Endothelial cell of umbilical vein (primary cell): ENCODE data around the gene CSMD2. TPM values are rescaled to one million over a fixed set of nuclear protein-coding genes. Genes with fewer than 3 reads are reported as not detected.

ENCODE experiments used
- BruUV-seq: library from RNA; stranded (reverse); fragments of 400-500 nt; replicated peaks from 2 replicates; lab custom pipeline; 2021; lab: Mats Ljungman, UMichigan
- CTCF ChIA-PET: fragments of 300-600, 350-600 bp; sonication (Branson Sonifier 250); formaldehyde crosslinking; loops from one replicate; lab custom pipeline; 2021; ENCODE audit warnings: antibody characterized with exemption, inconsistent platforms; lab: Charles Lee
- POLR2A ChIA-PET: fragments of 300-600, 350-600 bp; sonication (Branson Sonifier 250); formaldehyde crosslinking; loops from one replicate; lab custom pipeline; 2021; ENCODE audit warnings: antibody characterized with exemption, inconsistent platforms; lab: Charles Lee
- DNase-seq: peaks from one replicate; pipeline ENCODE4 v3.0.0-alpha.2; 2011; ENCODE audit warnings: low read depth, low spot score
- FAIRE-seq: peaks from 2 replicates; lab custom pipeline; 2011; peaks lifted over from hg19 to GRCh38; lab: Jason Lieb, UNC
- H2AFZ ChIP-seq: 2 replicates; pipeline ENCODE4 v1.6.0; 2012; ENCODE audit warnings: low read depth, low read length, control low read depth, inconsistent platforms
- H3K27ac ChIP-seq: 2 replicates; pipeline ENCODE4 v1.5.1; 2011; ENCODE audit warnings: low read depth, mild to moderate bottlenecking, control low read depth, low read length, moderate library complexity; ENCODE audit not compliant: insufficient read depth
- H3K27me3 ChIP-seq, 2 experiments: 2 replicates each; pipeline versions ENCODE4 v1.6.0 to v1.6.1; 2011; ENCODE audit warnings: low read length in 2 of 2, mixed read lengths in 1 of 2; ENCODE audit not compliant: control insufficient read depth in 2 of 2, insufficient read depth in 2 of 2
- H3K36me3 ChIP-seq, 2 experiments: 2 replicates in 1 of 2; 3 replicates in 1 of 2; pipeline ENCODE4 v1.5.1; 2011; ENCODE audit warnings: low read length in 2 of 2, mild to moderate bottlenecking in 1 of 2, moderate library complexity in 1 of 2; ENCODE audit not compliant: control insufficient read depth in 2 of 2, insufficient read depth in 2 of 2; ENCODE audit errors: extremely low read depth in 1 of 2
- H3K4me1 ChIP-seq: 3 replicates; pipeline ENCODE4 v1.5.1; 2011; ENCODE audit warnings: mild to moderate bottlenecking, low read length; ENCODE audit not compliant: control insufficient read depth, insufficient read depth; ENCODE audit errors: extremely low read depth
- H3K4me2 ChIP-seq: 2 replicates; pipeline ENCODE4 v1.6.1; 2011; ENCODE audit warnings: low read length, control low read depth, mixed read lengths; ENCODE audit not compliant: insufficient read depth
- H3K4me3 ChIP-seq, 3 experiments: fragments of 200-600 bp in 1 of 3; sonication (generic), shearing (Covaris generic) in 1 of 3; replicated peaks in 1 of 3; 2 replicates each; pipeline ENCODE4 v1.5.1; 2011 to 2016; ENCODE audit warnings: control low read depth in 3 of 3, low read length in 3 of 3, mild to moderate bottlenecking in 2 of 3, inconsistent platforms in 1 of 3, low read depth in 1 of 3, moderate library complexity in 1 of 3; ENCODE audit not compliant: insufficient read depth in 1 of 3
- H3K79me2 ChIP-seq: 2 replicates; pipeline ENCODE4 v1.6.0; 2012; ENCODE audit warnings: low read length, inconsistent platforms; ENCODE audit not compliant: control insufficient read depth, insufficient read depth
- H3K9ac ChIP-seq: replicated peaks from 2 replicates; pipeline ENCODE3; 2011; ENCODE audit warnings: low read length, control low read depth; ENCODE audit not compliant: insufficient read depth; ENCODE audit errors: extremely low read depth
- H3K9me1 ChIP-seq: replicated peaks from 3 replicates; pipeline ENCODE4 v1.6.0; 2011; ENCODE audit warnings: mild to moderate bottlenecking, low read length; ENCODE audit not compliant: control insufficient read depth, insufficient read depth; ENCODE audit errors: extremely low read depth
- H3K9me3 ChIP-seq: replicated peaks from 2 replicates; pipeline ENCODE4 v1.5.1; 2012; ENCODE audit warnings: low read length, inconsistent platforms; ENCODE audit not compliant: control insufficient read depth, insufficient read depth
- H4K20me1 ChIP-seq: replicated peaks from 2 replicates; pipeline ENCODE3; 2011; ENCODE audit warnings: mild to moderate bottlenecking, low read length; ENCODE audit not compliant: control insufficient read depth, insufficient read depth; ENCODE audit errors: extremely low read depth
- CTCF ChIP-seq, 2 donors: IDR thresholded peaks; 1 replicate in 1 of 2; 2 replicates in 1 of 2; pipeline ENCODE4 v1.5.1; 2011; ENCODE audit warnings: low read length in 2 of 2, mild to moderate bottlenecking in 2 of 2, moderate library complexity in 2 of 2, control low read depth in 1 of 2, inconsistent platforms in 1 of 2, low read depth in 1 of 2; ENCODE audit not compliant: insufficient read depth in 1 of 2; ENCODE audit errors: extremely low read depth in 1 of 2
- EZH2 ChIP-seq: IDR thresholded peaks from 2 replicates; pipeline ENCODE4 v1.6.1; 2012; ENCODE audit warnings: borderline replicate concordance, low read depth, mild to moderate bottlenecking, moderate library complexity, low read length, inconsistent platforms; ENCODE audit not compliant: severe bottlenecking
- FOS ChIP-seq: IDR thresholded peaks from 2 replicates; pipeline ENCODE4 v1.6.1; 2011; ENCODE audit warnings: mild to moderate bottlenecking, low read length, moderate library complexity, borderline replicate concordance; ENCODE audit not compliant: insufficient read depth
- GATA2 ChIP-seq: IDR thresholded peaks from 2 replicates; pipeline ENCODE4 v1.7.0; 2011; ENCODE audit warnings: low read depth, mild to moderate bottlenecking, moderate library complexity, mixed read lengths, low read length; ENCODE audit not compliant: insufficient read length, insufficient read depth
- JUN ChIP-seq: IDR thresholded peaks from 2 replicates; pipeline ENCODE4 v1.6.1; 2011; ENCODE audit warnings: borderline replicate concordance, low read depth; ENCODE audit not compliant: insufficient read length, insufficient read depth
- MAX ChIP-seq: IDR thresholded peaks from 2 replicates; pipeline ENCODE4 v1.6.1; 2011; ENCODE audit not compliant: insufficient read depth, insufficient read length
- MYC ChIP-seq: IDR thresholded peaks from one replicate; pipeline ENCODE4 v1.6.1; 2011; ENCODE audit warnings: mild to moderate bottlenecking, low read depth, low read length
- POLR2A ChIP-seq: IDR thresholded peaks from 2 replicates; pipeline ENCODE4 v1.6.1; 2012; ENCODE audit warnings: low read depth, mild to moderate bottlenecking, control low read depth, low read length
- POLR2AphosphoS5 ChIP-seq: IDR thresholded peaks from 2 replicates; pipeline ENCODE4 v1.6.1; 2012; ENCODE audit warnings: low read depth, mild to moderate bottlenecking, control low read depth, low read length, moderate library complexity; ENCODE audit not compliant: insufficient read depth
- dilution Hi-C: fragments of 300-500 bp; cut with MboI; formaldehyde crosslinking; loops from one replicate; pipeline ENCODE4 v1.15.0; 2019; ENCODE audit warnings: low sequenced_read_pairs; ENCODE audit not compliant: extremely low pct_ligation_motif_present
- intact Hi-C: fragments of 100-400 bp; cut with micrococcal nuclease; formaldehyde crosslinking; loops from one replicate; pipeline ENCODE4 v1.10.0; 2022
- polyA plus RNA-seq, 4 experiments: library from polyadenylated mRNA; depleted of rRNA in 3 of 4; stranded (reverse) in 3 of 4; unstranded in 1 of 4; fragments of >200 nt; gene quantifications; 2 replicates each; pipeline versions ENCODE4 v1.2.1 to v1.2.3, GENCODE V29; 2011 to 2012; ENCODE audit warnings: missing spikeins in 1 of 4
- total RNA-seq: library from RNA; stranded (reverse); gene quantifications from 2 replicates; pipeline ENCODE4 v1.2.3, GENCODE V29; 2021

Gene CSMD2
- total and polyA plus RNA-seq, 2 donors (not counting 3 experiments of a cell fraction or from before 2014, with no cell fraction given) = under 0.01 TPM; not detected in 1

GRCh38 chr1:34144766-34145165 is 20.3 kb downstream of the CSMD2 start:
- no TSS peak for BruUV-seq
- H3K9me1 ChIP-seq = no peaks in the 10 kb centered on the region
- no peak overlapping the region for H3K4me2 ChIP-seq
- dilution Hi-C loops = no loop called here
- DNase-seq (no peak), FAIRE-seq (no peak)
- no peaks in the 10 kb centered on the region for H4K20me1 ChIP-seq
- POLR2A ChIA-PET = no interaction called here
- no peak overlapping the region for H2AFZ ChIP-seq
- H3K79me2 ChIP-seq = no peaks in the 10 kb centered on the region
- TF ChIP-seq FOS (no peak), GATA2 (no peak), EZH2 (no peak), CTCF (IDR thresholded peaks at IDR 0.05; ENCODE audit: extremely low read depth in 1 of 2, insufficient read depth in 1 of 2, low read depth in 1 of 2, low read length in 2 of 2) (no peak), POLR2A (no peak), JUN (no peak), MAX (no peak), POLR2AphosphoS5 (no peak), MYC (no peak)
- H3K9me3 ChIP-seq = peaks cover 5% of the 10 kb centered on the region
- H3K27ac ChIP-seq = no peak overlapping the region
- H3K9ac ChIP-seq = no peak overlapping the region
- intact Hi-C loops = no loop called here
- no peaks in the 10 kb centered on the region for H3K4me1 ChIP-seq
- CTCF ChIA-PET = no interaction called here
- no peak overlapping the region for H3K4me3 ChIP-seq
- H3K36me3 ChIP-seq = no peaks in the 10 kb centered on the region
- no peaks in the 10 kb centered on the region for H3K27me3 ChIP-seq
